Mammary epithelial cell (primary cell): Measurements from ENCODE around the gene TMEM63A.

Experiments used
- CTCF ChIP-seq, 2 donors: IDR thresholded peaks in 1 of 2; conservative IDR thresholded peaks in 1 of 2; 2 replicates each; pipeline ENCODE4 v1.5.1; 2011 to 2012; ENCODE audit warnings: inconsistent platforms in 2 of 2, low read length in 2 of 2, mild to moderate bottlenecking in 2 of 2, control low read depth in 1 of 2, low read depth in 1 of 2; ENCODE audit not compliant: insufficient read depth in 1 of 2; ENCODE audit errors: extremely low read depth in 1 of 2
- EZH2 ChIP-seq: IDR thresholded peaks from 2 replicates; pipeline ENCODE4 v1.6.1; 2012; ENCODE audit warnings: low read length, inconsistent platforms, borderline replicate concordance

GRCh38 chr1:225835856-225836255 is 46.3 kb downstream of the TMEM63A start:
- TF ChIP-seq CTCF (conservative IDR thresholded peaks at IDR 0.05 in 1 of 2, IDR thresholded peaks at IDR 0.05 in 1 of 2; ENCODE audit: extremely low read depth in 1 of 2, insufficient read depth in 1 of 2, low read depth in 1 of 2, low read length in 2 of 2) (no peak), EZH2 (no peak)
